H1 (cell line): ENCODE measurements around the gene TSEN2. TPM values are rescaled to one million over a fixed set of nuclear protein-coding genes. Genes with fewer than 3 reads are reported as not detected.

ENCODE experiments used
- CTCF ChIA-PET: fragments of 300-600 bp; sonication (Branson Sonifier 250); formaldehyde crosslinking; loops from one replicate; lab custom pipeline; 2021; ENCODE audit not compliant: partially characterized antibody; lab: Charles Lee
- POLR2A ChIA-PET: fragments of 300-600 bp; sonication (Branson Sonifier 250); formaldehyde crosslinking; loops from one replicate; lab custom pipeline; 2021; ENCODE audit warnings: inconsistent platforms; ENCODE audit not compliant: partially characterized antibody; lab: Charles Lee
- DNase-seq, 2 experiments: peaks; one replicate each; pipeline versions ENCODE4 v3.0.0 to v3.0.0-alpha.2; 2010 to 2022; ENCODE audit warnings: low spot score in 2 of 2, low read depth in 1 of 2, mixed read lengths in 1 of 2
- FAIRE-seq: peaks from 2 replicates; lab custom pipeline; 2011; peaks lifted over from hg19 to GRCh38; lab: Jason Lieb, UNC
- H2AFZ ChIP-seq: 2 replicates; pipeline ENCODE4 v1.8.1; 2012; ENCODE audit warnings: low read length, inconsistent platforms
- H2AK5ac ChIP-seq: 2 replicates; pipeline ENCODE4 v1.6.1; 2013; ENCODE audit warnings: low read depth, low read length
- H2BK120ac ChIP-seq: replicated peaks from 2 replicates; pipeline ENCODE3; 2013; ENCODE audit warnings: low read depth, low read length, inconsistent platforms
- H2BK12ac ChIP-seq: 2 replicates; pipeline ENCODE4 v1.6.1; 2013; ENCODE audit warnings: low read depth, low read length
- H2BK15ac ChIP-seq: 2 replicates; pipeline ENCODE4 v1.6.1; 2013; ENCODE audit warnings: low read length
- H2BK20ac ChIP-seq: 2 replicates; pipeline ENCODE4 v1.6.1; 2013; ENCODE audit warnings: low read length
- H2BK5ac ChIP-seq: 2 replicates; pipeline ENCODE4 v1.6.1; 2013; ENCODE audit warnings: low read depth, low read length
- H3K14ac ChIP-seq: 2 replicates; pipeline ENCODE4 v1.6.1; 2013; ENCODE audit warnings: inconsistent platforms; ENCODE audit not compliant: insufficient read length
- H3K18ac ChIP-seq: 2 replicates; pipeline ENCODE4 v1.6.1; 2013; ENCODE audit warnings: low read length; ENCODE audit errors: extremely low read depth
- H3K23ac ChIP-seq: 2 replicates; pipeline ENCODE4 v1.6.1; 2013; ENCODE audit warnings: inconsistent platforms; ENCODE audit not compliant: insufficient read length
- H3K23me2 ChIP-seq: 2 replicates; pipeline ENCODE4 v1.6.1; 2013; ENCODE audit warnings: low read depth, low read length
- H3K27ac ChIP-seq: 2 replicates; pipeline ENCODE4 v1.6.1; 2011; ENCODE audit warnings: low read depth, low read length, inconsistent platforms
- H3K27me3 ChIP-seq, 4 experiments: replicated peaks in 1 of 4; 1 replicate in 1 of 4; 2 replicates in 3 of 4; pipeline versions ENCODE4 v1.6.1 to v1.8.1; 2011 to 2013; ENCODE audit warnings: low read length in 3 of 4, mild to moderate bottlenecking in 3 of 4, inconsistent platforms in 2 of 4, mixed read lengths in 2 of 4, moderate library complexity in 1 of 4; ENCODE audit not compliant: control insufficient read depth in 3 of 4, insufficient read depth in 3 of 4; ENCODE audit errors: extremely low read depth in 1 of 4
- H3K36me3 ChIP-seq, 4 experiments: 2 replicates each; pipeline versions ENCODE4 v1.6.1 to v1.8.1; 2011 to 2013; ENCODE audit warnings: mild to moderate bottlenecking in 4 of 4, low read length in 3 of 4, moderate library complexity in 2 of 4, control low read depth in 1 of 4, inconsistent platforms in 1 of 4; ENCODE audit not compliant: insufficient read depth in 4 of 4, control insufficient read depth in 2 of 4
- H3K4ac ChIP-seq: replicated peaks from 2 replicates; pipeline ENCODE3; 2013; ENCODE audit warnings: low read length, low read depth, mixed read lengths, inconsistent platforms; ENCODE audit not compliant: insufficient read length
- H3K4me1 ChIP-seq, 4 experiments: replicated peaks in 1 of 4; 1 replicate in 1 of 4; 2 replicates in 3 of 4; pipeline versions ENCODE4 v1.6.1 to v1.8.1; 2011 to 2013; ENCODE audit warnings: low read length in 3 of 4, inconsistent platforms in 2 of 4, mixed read lengths in 1 of 4; ENCODE audit not compliant: insufficient read depth in 4 of 4, control insufficient read depth in 3 of 4
- H3K4me2 ChIP-seq, 2 experiments: 2 replicates each; pipeline versions ENCODE4 v1.6.1 to v1.8.1; 2011 to 2013; ENCODE audit warnings: low read depth in 2 of 2, low read length in 2 of 2, control low read depth in 1 of 2, inconsistent platforms in 1 of 2, mild to moderate bottlenecking in 1 of 2; ENCODE audit not compliant: insufficient read depth in 1 of 2
- H3K4me3 ChIP-seq, 4 experiments: fragments of 200-600, 300-600 bp in 1 of 4; sonication (generic), shearing (Covaris generic), sonication (Bioruptor Twin) in 1 of 4; 2 replicates each; pipeline versions ENCODE4 v1.5.1 to v1.8.1; 2011 to 2016; ENCODE audit warnings: low read length in 4 of 4, low read depth in 3 of 4, control low read depth in 2 of 4, inconsistent platforms in 2 of 4, mild to moderate bottlenecking in 2 of 4, mixed read lengths in 1 of 4, moderate library complexity in 1 of 4; ENCODE audit not compliant: insufficient read depth in 2 of 4; ENCODE audit errors: extremely low read depth in 1 of 4
- H3K56ac ChIP-seq: replicated peaks from 2 replicates; pipeline ENCODE3; 2013; ENCODE audit warnings: low read depth, mild to moderate bottlenecking, mixed read lengths, low read length, inconsistent platforms; ENCODE audit not compliant: insufficient read length
- H3K79me1 ChIP-seq: 2 replicates; pipeline ENCODE4 v1.6.1; 2013; ENCODE audit warnings: low read depth, low read length, control low read depth
- H3K79me2 ChIP-seq, 2 experiments: 2 replicates each; pipeline versions ENCODE4 v1.6.1 to v1.8.1; 2012 to 2013; ENCODE audit warnings: low read length in 2 of 2, mild to moderate bottlenecking in 2 of 2, inconsistent platforms in 1 of 2; ENCODE audit not compliant: insufficient read depth in 2 of 2, control insufficient read depth in 1 of 2
- H3K9ac ChIP-seq, 4 experiments: replicated peaks in 1 of 4; 1 replicate in 1 of 4; 2 replicates in 3 of 4; pipeline versions ENCODE4 v1.6.1 to v1.8.1; 2011 to 2013; ENCODE audit warnings: low read depth in 3 of 4, low read length in 3 of 4, control low read depth in 2 of 4, mild to moderate bottlenecking in 2 of 4, moderate library complexity in 2 of 4, inconsistent platforms in 1 of 4; ENCODE audit errors: extremely low read depth in 1 of 4
- H3K9me3 ChIP-seq, 2 experiments: 2 replicates each; pipeline versions ENCODE4 v1.6.1 to v1.8.1; 2012 to 2013; ENCODE audit warnings: mild to moderate bottlenecking in 2 of 2, moderate library complexity in 2 of 2, control low read depth in 1 of 2, inconsistent platforms in 1 of 2, low read depth in 1 of 2, low read length in 1 of 2, mixed read lengths in 1 of 2; ENCODE audit not compliant: insufficient read depth in 2 of 2
- H4K20me1 ChIP-seq, 2 experiments: replicated peaks in 1 of 2; 2 replicates each; pipeline versions ENCODE3 to v1.8.1; 2011 to 2013; ENCODE audit warnings: inconsistent platforms in 2 of 2, low read length in 2 of 2, mild to moderate bottlenecking in 1 of 2; ENCODE audit not compliant: insufficient read depth in 2 of 2, control insufficient read depth in 1 of 2
- H4K5ac ChIP-seq: 2 replicates; pipeline ENCODE4 v1.6.1; 2013; ENCODE audit warnings: low read length, low read depth, mixed read lengths, inconsistent platforms; ENCODE audit not compliant: insufficient read length
- H4K8ac ChIP-seq: 2 replicates; pipeline ENCODE4 v1.8.0; 2013; ENCODE audit warnings: mild to moderate bottlenecking, moderate library complexity, low read length, inconsistent platforms; ENCODE audit not compliant: insufficient read depth; ENCODE audit errors: extremely low read depth
- H4K91ac ChIP-seq: replicated peaks from 2 replicates; pipeline ENCODE3; 2013; ENCODE audit warnings: low read length, mixed read lengths, inconsistent platforms; ENCODE audit not compliant: insufficient read length
- CREB1 ChIP-seq: IDR thresholded peaks from 2 replicates; pipeline ENCODE4 v1.6.1; 2012; ENCODE audit warnings: inconsistent platforms
- FOSL1 ChIP-seq: IDR thresholded peaks from 2 replicates; pipeline ENCODE4 v1.6.1; 2011; ENCODE audit warnings: mild to moderate bottlenecking, low read depth, low read length, moderate library complexity; ENCODE audit not compliant: insufficient read depth
- PHF8 ChIP-seq: fragments of 200-600 bp; sonication (generic); conservative IDR thresholded peaks from 2 replicates; pipeline ENCODE4 v1.7.1; 2012; ENCODE audit warnings: low read depth, mild to moderate bottlenecking, inconsistent platforms, low read length, moderate library complexity
- RAD21 ChIP-seq, 2 experiments: IDR thresholded peaks in 1 of 2; conservative IDR thresholded peaks in 1 of 2; 2 replicates each; pipeline ENCODE4 v1.6.1; 2011; ENCODE audit warnings: low read depth in 2 of 2, low read length in 2 of 2, improper control_type of control experiment in 1 of 2, inconsistent platforms in 1 of 2, mild to moderate bottlenecking in 1 of 2, moderate library complexity in 1 of 2
- SP2 ChIP-seq: IDR thresholded peaks from 2 replicates; pipeline ENCODE4 v1.6.1; 2012; ENCODE audit warnings: mild to moderate bottlenecking, low read length, inconsistent platforms
- SP4 ChIP-seq: IDR thresholded peaks from 2 replicates; pipeline ENCODE4 v1.6.1; 2012; ENCODE audit warnings: low read length, inconsistent platforms
- WGBS, 2 experiments: shearing (Covaris generic) in 1 of 2; methylation state at CpG; one replicate each; pipeline versions ENCODE4 v1.1.6 to v1.1.7; 2013 to 2015; ENCODE audit warnings: low lambda C conversion rate in 2 of 2, mixed read lengths in 2 of 2, inconsistent platforms in 1 of 2, low coverage in 1 of 2, missing lambda C conversion rate in 1 of 2; ENCODE audit not compliant: insufficient replicate concordance in 2 of 2, insufficient coverage in 1 of 2, insufficient read length in 1 of 2; ENCODE audit errors: extremely low coverage in 1 of 2, missing lambda C conversion rate in 1 of 2; 5-methylcytosine and 5-hydroxymethylcytosine counted together
- polyA plus RNA-seq, 7 experiments: library from polyadenylated mRNA; depleted of rRNA in 3 of 7; stranded (reverse) in 5 of 7; unstranded in 2 of 7; fragments of >200 nt in 5 of 7; fragments of 200-250 nt in 2 of 7; gene quantifications; 1 replicate in 5 of 7; 2 replicates in 1 of 7; 4 replicates in 1 of 7; pipeline versions ENCODE4 v1.2.1 to v1.2.3, GENCODE V29; 2011 to 2013; ENCODE audit warnings: missing spikeins in 2 of 7, mixed read lengths in 2 of 7
- total RNA-seq: library from RNA; stranded (reverse); fragmentation: NEBNext Ultra II Directional; extraction: Animal tissue kit (Norgen Biotek cat#: 25700); gene quantifications from 2 replicates; pipeline ENCODE4 v1.2.1, GENCODE V29; 2021
- TF ChIP-seq, protein P1 (sequence below): IDR thresholded peaks from 2 replicates; pipeline ENCODE4 v1.6.1; 2012; ENCODE audit warnings: inconsistent platforms

TSEN2 gene
- total and polyA plus RNA-seq, 2 of the 8 experiments (the other 6 are each of a cell fraction or from before 2014, with no cell fraction given) = 16.1 to 22.4 TPM

DNA sequence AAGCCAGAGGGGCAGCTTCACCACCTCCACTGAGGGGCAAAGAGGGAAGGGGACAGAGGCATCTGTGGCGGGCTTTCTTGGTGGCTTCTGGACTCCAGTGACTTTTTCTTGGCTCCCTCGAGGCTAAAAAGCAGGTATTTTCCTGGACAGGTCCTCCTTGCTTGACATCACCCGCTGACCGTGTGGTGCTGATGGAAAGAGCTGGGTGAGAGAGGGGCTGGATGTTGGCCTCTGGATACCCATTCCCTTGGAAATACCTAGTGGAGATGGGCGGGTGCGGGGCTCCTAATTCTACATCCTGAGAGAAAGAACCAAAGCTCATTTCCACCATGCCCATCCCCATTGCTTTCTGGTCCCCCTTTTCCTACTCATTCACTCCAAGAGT lies 47.1 kb upstream of the TSEN2 start:
- no peaks in the 10 kb centered on the region for H3K23me2 ChIP-seq
- CTCF ChIA-PET = interaction anchor here (1.7 to 2.5 kb wide), 2 partner anchors 10 to 42 kb away, joined by 4 to 6 read pairs; no protein-coding TSS in a partner anchor
- H4K8ac ChIP-seq = peak overlapping the region; percentile 28; the same call in 1 of the 2 replicates
- no peak overlapping the region for H2BK15ac ChIP-seq
- H4K20me1 ChIP-seq = no peaks in the 10 kb centered on the region
- no peaks in the 10 kb centered on the region; a peak in 2 of 7 replicates for H3K27me3 ChIP-seq
- H4K5ac ChIP-seq = no peak overlapping the region
- POLR2A ChIA-PET = no interaction called here
- no peak overlapping the region for H3K4ac ChIP-seq
- TF ChIP-seq SP2 = no peak
- no peak for TF ChIP-seq RAD21 (IDR thresholded peaks at IDR 0.05 in 1 of 2, conservative IDR thresholded peaks at IDR 0.05 in 1 of 2; ENCODE audit: low read depth in 2 of 2, low read length in 2 of 2)
- TF ChIP-seq, protein P1, sequence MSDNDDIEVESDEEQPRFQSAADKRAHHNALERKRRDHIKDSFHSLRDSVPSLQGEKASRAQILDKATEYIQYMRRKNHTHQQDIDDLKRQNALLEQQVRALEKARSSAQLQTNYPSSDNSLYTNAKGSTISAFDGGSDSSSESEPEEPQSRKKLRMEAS = no peak
- no peak for TF ChIP-seq CREB1
- no peak for TF ChIP-seq PHF8
- no peak for TF ChIP-seq FOSL1
- TF ChIP-seq SP4 = no peak
- TF ChIP-seq, all 59 proteins: peak for 0
- no peak overlapping the region for H2BK120ac ChIP-seq
- no peaks in the 10 kb centered on the region for H3K79me1 ChIP-seq
- no peak overlapping the region for H3K23ac ChIP-seq
- no peak overlapping the region for H2AFZ ChIP-seq
- no peaks in the 10 kb centered on the region for H3K79me2 ChIP-seq
- H3K9me3 ChIP-seq = no peaks in the 10 kb centered on the region
- FAIRE-seq (no peak), DNase-seq (no peak)
- H3K4me2 ChIP-seq = no peak overlapping the region
- no peak overlapping the region for H2BK20ac ChIP-seq
- no peaks in the 10 kb centered on the region for H3K36me3 ChIP-seq
- no peak overlapping the region for H3K56ac ChIP-seq
- H3K18ac ChIP-seq = no peak overlapping the region
- H2BK12ac ChIP-seq = no peak overlapping the region
- H2AK5ac ChIP-seq = no peak overlapping the region
- no peak overlapping the region for H3K27ac ChIP-seq
- H4K91ac ChIP-seq = no peak overlapping the region
- no peak overlapping the region for H3K9ac ChIP-seq
- 94% methylated on average over 6 of the region's 6 CpGs; no CpG with 5 or more reads in 1 of the 2 experiments for WGBS, 2 experiments
- H2BK5ac ChIP-seq = no peak overlapping the region
- peaks cover 0 to 9% (median under 1%) of the 10 kb centered on the region in 4 experiments; a peak in 4 of 7 replicates for H3K4me1 ChIP-seq
- H3K4me3 ChIP-seq = no peak overlapping the region
- H3K14ac ChIP-seq = no peak overlapping the region
